HG03280 (cell line): ENCODE measurements around the gene L1CAM.

ENCODE experiments used
- ATAC-seq: cut with Tn5 transposase; IDR thresholded peaks from one replicate; pipeline ENCODE4 v1.9.1; 2021; ENCODE audit warnings: mild to moderate bottlenecking, moderate library complexity; ENCODE audit not compliant: unreplicated experiment

The L1CAM gene, protein sequence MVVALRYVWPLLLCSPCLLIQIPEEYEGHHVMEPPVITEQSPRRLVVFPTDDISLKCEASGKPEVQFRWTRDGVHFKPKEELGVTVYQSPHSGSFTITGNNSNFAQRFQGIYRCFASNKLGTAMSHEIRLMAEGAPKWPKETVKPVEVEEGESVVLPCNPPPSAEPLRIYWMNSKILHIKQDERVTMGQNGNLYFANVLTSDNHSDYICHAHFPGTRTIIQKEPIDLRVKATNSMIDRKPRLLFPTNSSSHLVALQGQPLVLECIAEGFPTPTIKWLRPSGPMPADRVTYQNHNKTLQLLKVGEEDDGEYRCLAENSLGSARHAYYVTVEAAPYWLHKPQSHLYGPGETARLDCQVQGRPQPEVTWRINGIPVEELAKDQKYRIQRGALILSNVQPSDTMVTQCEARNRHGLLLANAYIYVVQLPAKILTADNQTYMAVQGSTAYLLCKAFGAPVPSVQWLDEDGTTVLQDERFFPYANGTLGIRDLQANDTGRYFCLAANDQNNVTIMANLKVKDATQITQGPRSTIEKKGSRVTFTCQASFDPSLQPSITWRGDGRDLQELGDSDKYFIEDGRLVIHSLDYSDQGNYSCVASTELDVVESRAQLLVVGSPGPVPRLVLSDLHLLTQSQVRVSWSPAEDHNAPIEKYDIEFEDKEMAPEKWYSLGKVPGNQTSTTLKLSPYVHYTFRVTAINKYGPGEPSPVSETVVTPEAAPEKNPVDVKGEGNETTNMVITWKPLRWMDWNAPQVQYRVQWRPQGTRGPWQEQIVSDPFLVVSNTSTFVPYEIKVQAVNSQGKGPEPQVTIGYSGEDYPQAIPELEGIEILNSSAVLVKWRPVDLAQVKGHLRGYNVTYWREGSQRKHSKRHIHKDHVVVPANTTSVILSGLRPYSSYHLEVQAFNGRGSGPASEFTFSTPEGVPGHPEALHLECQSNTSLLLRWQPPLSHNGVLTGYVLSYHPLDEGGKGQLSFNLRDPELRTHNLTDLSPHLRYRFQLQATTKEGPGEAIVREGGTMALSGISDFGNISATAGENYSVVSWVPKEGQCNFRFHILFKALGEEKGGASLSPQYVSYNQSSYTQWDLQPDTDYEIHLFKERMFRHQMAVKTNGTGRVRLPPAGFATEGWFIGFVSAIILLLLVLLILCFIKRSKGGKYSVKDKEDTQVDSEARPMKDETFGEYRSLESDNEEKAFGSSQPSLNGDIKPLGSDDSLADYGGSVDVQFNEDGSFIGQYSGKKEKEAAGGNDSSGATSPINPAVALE

DNA sequence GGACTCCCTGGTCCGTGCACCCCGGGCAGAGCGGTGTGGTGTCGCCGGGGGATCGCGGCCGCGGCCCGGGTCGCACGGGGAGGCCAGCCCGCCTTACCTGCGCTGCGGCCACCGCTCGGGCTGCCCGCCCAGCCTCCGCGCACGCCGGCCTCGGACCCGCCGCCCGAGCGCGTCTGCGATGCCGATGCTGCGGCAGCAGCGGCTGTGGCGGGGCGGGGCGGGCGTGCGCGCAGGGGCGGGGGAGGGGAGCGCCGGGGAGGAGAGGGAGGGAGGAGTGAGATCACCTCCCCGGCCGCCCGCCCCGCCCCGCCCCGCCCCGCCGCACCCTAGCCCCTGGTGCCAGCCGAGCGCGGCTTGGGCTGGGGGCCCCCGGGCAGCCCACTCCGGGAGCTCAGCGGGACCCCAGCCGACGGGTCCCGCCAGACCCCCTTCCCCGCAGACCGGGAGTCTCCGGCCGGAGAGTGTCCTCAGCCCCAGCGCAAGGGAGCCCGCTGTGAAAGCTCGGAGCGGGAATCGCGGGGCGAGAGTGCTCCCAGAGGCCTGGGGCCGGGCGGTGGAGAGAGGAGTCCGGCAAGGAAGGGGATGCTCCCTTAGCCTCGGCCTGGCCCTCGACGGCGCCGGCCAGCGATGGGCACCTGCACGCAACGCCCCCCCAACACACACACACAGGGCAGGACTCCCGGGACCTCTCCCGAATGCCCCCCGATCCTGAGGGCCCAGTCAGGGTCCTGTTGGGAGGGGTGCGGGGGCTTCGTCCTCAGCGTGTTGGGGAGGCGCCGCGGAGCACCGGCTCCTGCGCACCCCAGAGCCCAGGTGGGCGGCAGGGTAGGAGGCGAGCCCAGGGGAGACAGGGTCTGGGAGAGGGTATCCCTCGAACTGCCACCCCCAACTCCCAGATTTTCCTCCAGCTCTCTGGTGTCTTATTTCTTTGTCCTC is at the start of gene L1CAM:
Gene L1CAM (minus strand): TSS at position 206 of the 936 bp plus-strand sequence. CDS start 10,337 bp downstream, outside the sequence.
- no peak for ATAC-seq

DNA sequence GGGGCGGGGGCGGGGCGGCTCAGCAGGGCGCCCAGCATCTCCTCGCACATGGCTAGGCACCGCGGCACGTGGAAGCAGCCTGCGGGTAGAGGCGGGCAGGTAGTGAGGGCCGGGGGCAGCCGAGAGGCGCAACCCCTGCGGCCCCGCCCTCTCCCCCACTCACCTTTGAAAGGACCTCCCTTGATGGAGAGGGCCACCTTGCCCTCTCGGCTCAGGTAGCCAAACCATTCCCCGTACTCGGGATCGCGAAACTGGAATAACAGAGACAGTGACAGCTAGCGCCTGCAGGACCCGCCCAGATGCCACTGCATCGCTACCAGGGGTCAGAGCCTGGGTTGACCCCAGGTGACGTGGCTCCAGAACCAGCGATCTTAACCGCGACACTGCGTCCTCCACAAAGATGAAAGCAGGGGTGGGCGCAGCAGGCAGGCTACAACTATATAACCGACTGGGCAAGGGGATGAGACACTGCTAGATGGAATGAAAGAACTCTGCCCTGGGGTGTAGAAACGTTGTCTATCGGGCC is 49.4 kb upstream of the L1CAM start:
- no peak for ATAC-seq

DNA sequence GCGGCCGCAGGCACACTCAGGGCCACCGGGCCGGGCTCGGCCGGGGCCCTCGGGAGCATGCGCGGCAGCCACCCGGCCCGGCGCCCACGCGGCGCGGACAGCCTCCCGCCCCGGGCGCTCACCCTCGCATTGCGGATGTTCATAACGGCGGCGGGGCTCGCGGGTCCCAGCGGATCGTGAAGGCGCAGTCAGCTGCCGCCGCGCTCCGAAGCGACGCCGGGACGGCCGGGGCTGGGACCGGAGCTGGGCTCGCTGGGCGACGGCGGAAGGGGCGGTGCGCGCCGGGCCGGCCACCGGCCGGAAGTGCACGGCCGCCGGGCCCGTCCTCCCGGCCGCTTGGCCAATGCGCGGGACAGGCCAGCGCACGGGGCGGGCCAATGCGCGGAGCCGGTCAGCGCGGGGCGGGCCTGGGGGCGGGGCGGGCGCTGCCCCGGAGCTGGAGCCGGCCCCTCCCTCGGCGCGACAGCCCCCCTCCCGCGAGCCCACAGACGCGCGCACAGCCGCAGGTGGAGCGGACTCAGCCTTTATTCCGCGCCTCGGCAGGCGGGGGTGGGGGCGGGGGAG is 48.9 kb upstream of the L1CAM start, which contains the start of gene NAA10:
Gene NAA10 (minus strand): TSS at position 276 of the 564 bp plus-strand sequence. CDS start 133 bp downstream, at position 143.
- ATAC-seq: peak; percentile 88

DNA sequence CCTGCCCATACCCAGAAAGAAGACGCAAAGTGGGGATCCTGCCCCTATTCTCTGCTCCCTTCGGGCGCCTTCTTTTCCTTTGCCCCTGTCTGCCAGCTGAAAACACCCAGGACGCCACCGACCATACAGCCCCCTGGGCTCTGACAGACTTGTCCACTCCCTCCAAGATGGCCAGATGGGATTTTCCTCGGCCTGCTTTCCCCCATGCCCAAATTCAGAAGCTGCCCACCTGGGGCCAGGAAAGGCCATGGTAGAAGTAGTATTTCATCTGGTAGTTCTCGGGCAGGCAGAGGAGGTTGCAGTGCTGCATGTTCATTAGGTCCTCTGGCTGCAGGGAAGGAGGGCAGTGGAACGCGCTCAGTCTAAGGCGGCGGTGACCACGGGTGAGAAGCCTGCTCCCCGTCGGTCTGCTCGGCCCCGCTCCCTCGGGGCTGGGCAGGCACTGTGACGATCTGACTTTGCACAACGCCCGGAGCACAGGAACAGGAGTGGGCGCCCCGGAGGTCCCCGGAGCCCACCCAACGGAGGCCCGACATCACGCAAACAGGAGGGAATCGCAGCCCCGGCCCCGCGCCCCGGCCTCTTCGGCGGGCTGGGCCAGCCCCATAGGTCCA is 48.3 kb upstream of the L1CAM start:
- peak; percentile 6 for ATAC-seq

DNA sequence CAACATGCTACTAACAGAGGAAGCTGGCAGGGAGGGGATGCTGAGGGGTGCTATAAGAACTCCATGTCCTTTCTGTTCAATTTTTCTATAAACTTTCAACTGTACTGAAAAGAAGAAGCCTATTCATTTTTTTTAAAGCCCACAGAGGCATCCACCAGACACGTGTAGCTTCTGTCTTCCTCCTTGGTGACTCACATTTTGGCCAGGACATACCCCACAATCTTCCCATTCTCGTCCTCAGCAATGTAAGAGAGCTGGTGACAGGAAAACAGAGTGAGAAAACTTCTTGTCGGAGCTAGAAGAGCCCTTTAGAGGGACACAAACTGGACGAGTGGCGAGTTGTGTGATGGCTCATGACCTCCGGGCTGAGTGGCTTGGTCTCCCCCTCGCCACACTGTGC is 47.8 kb upstream of the L1CAM start:
- no peak for ATAC-seq

DNA sequence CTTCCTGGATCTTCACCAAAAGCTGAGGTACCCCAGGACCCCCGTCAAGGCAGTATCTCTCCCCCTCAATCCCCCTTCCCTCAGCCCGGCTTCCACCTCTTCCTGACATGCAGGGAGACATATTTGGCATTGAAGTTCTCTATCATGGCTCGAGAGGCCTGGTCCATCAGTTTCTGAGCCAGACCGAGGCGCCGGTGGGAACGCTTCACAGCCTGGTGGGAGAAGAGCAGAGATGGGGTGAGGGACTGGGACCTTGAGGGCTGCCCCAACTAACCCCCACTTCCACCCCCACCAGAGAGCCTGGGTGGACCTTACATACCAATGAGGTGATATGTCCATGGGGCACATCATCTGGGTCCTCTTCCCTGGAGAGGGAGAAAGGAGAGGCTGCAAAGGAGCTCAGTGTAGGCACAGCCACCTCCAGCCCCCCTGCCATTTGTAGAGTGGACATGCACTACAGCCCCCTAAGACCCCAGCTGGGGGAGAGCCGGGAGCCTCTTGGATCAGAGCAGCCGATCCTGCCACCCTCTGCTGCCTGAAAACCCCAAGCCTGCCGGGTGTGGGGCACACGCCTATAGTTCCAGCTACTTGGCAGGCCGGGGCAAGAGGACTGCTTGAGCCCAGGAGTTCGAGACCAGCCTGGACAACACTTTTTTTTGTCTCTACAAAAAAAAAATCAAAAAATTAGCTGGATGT is 46.4 kb upstream of the L1CAM start:
- ATAC-seq: no peak

DNA sequence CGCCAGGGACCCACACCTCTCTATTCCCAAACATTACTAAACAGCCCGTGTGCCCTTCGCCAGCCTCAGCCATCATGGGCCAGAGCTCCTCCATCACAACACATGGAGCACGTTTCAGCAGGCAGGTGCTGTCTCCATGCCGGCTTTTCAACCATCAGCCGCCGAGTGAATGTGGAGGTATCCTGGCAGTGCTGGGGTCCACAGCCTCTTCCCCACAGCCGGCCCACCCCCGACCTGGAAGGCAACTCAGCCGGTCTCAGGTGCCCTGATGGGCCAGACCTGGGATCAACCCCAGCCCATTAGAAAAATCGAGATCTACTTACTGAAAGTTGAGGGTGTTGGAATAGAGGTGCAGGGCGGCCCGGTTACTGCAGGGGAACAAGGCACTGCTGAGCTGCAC is 45.8 kb upstream of the L1CAM start:
- no peak for ATAC-seq

DNA sequence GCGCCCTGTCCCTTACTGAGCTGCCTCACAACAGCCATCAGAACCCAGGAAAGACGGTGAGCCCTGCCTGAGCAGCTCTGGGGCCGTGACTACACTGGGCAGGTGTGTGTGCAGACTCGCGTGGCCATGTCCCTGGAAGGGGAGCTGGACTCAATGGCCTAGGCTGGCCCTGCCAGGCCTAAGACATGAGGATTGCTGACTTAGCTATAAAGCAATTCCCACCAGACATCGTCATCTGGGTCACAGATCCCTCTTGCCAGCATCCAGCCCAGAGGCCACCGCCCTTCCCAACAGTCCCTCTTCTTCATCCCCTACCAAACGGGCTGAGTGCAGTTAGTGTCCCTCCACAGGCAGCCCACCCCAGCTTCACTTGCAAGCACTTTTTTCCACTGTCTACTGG is 45.2 kb upstream of the L1CAM start:
- no peak for ATAC-seq

DNA sequence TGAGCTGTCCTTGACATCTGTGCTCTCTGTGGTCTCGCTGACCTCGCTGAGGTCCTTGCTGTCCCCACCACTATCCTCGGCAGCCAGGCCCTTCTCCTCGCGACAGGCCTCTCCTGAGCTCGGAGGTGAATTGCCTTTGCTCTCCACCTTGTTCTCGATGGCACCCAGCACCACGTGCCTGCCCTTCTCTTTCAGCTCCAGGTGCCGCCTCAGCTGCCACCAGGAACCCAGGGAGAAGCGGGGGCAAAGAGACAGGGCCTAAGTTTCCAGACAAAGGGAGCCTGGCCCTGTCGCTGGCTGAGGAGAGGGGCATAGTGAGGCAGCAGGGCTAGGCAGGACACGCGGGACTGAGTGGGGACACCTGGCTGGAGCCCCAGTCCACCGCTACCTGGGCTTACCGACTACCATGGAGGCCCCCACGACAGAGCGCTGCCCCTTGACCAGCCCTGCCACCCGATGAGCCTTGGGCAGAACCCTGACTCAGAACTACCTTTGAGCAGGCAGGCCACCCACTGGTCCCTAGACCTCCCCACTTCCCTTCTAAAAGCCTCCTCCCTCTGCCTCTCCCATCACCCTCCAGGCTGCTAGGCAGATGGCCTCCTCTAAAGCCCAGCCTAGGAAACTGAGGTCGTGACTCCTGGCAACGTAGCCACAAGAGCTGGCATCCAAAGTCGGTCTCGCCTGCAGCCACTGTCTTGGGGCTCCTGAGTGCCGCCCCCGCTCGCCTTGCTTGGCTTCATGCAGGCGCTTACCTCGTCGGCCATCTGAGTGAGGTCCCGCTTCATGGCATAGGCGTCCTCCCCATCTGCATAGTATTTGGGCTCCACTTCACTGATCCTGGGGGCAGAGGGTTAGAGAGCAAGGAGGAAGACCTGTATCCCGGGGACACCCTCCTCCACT is 44.3 kb upstream of the L1CAM start:
- no peak for ATAC-seq

DNA sequence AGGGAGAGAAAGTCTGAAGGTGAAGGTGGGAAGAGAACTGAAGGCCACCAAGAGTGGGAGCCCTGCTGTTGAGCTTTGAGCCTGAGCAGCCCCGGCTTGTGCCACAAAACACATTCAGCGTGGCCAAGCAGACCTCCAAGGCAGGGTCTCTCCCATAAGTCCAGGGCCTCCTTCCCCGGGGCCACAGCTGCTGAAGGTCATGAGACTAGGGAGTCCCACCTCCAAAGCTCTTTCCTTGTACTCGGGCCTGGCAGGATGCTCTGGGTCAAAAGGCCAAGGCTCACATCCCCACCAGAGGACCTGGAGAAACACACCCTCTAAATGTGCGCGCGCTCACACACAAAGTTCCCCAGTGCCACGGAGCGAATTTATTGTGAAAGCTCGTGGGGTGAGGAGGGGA is 43.6 kb upstream of the L1CAM start:
- ATAC-seq: no peak

DNA sequence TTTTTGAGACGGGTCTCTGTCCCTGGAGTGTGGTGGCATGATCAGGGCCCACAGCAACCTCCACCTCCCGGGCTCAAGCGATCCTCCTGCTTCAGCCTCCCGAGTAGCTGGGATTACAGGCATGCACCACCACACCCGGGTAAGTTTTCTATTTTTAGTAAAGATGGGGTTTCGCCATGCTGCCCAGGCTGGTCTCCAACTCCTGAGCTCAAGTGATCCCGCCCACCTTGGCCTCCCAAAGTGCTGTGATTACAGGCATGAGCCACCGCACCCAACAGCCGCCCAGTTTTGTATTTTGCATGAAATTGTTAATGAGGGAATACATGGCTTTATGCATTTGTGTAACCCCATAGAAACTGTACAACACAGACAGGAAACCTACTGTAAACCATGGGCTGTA is 42.9 kb upstream of the L1CAM start:
- no peak for ATAC-seq

DNA sequence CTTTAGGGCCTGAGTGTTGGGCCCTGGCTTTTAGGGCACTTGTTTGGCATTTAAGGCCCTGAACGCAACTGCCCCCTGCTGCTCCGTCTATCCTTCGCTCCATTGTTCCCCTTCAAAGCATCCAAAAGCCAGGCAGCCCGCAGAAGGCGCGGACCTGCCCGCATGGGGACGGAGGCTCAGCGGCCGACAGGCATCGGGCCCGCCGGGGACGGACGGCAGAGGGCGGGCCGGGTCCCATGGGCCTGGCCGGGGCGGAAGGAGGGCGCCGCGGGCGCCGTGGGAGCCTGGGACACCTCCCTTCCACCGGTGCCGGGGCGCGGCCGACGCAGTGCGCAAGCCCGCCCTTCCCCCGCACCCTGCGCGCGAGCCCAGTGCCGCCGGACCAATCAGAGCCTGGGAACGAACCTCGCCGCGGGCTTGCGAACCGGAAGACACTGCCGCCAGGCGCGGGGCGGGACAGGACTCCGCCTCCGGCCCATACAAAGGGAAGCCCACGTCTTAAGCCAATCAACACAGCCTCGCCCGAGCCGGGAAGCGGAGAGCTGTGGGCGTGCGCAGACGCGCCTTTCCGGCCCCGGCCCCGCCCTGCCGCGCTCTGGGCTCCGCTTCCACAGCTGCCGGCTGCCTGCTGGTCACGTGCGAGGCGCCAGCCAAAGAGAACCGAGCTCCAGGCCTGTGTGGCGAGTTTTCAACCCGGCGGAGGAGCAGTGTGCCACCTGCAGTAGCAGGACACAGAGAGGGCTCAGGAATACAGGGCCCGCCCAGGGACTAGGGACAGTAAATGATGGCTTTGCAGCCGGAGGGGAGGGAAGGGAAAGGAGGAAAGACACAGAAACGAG is 42.2 kb upstream of the L1CAM start:
- ATAC-seq: peak; percentile 74

DNA sequence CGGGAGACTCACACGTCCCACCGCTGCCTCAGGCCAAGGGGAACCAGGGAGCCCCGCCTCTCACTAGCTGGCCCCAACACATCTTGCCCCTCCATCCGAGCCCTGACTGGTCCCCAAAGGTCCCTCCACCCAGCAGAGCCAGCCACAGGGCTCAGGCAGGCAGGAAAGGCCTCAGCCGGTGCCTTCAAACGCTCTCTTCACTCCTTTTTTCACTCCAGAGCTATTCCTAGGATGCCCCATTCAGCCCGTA is 41.6 kb upstream of the L1CAM start:
- ATAC-seq: no peak

DNA sequence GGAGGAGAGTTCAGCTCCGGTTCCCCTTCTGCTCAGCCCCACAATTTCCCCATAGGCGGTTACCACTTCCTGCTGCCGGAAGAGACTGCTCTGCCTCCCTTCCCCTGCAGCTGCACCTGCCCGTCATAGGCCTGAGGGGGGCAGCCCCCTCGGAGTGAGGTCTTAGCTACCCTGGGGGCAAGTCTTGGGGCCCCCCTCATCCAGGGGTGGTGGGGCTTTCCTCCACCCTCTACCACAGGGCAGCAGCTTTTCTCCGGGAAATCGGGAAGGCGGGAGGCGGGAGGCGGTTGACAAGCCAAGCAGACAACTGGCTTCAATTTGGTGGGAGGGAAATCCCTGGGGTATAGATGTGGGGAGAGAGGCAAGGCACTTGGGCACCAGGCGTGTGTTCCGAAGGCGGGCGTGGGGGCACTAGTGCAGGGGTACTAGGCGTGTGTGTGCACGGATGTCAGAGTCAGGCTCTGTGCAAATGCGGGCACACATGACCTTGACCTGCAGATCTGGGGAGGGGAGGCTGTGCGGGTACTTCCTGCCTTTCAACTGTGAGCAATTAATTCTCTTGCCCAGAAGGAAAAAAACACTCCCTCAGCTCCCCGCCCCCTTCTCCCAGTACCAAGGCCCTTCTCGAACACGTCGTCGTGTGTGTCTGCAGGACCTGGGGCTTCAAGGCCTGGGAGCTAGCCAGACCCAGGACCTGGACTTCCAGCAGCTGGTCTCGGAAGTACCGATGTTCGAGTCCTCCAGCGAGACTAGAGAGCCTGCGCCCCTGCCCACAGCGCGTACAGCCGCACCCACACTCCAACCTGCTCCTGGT is 41.1 kb upstream of the L1CAM start:
- peak; percentile 40 for ATAC-seq

DNA sequence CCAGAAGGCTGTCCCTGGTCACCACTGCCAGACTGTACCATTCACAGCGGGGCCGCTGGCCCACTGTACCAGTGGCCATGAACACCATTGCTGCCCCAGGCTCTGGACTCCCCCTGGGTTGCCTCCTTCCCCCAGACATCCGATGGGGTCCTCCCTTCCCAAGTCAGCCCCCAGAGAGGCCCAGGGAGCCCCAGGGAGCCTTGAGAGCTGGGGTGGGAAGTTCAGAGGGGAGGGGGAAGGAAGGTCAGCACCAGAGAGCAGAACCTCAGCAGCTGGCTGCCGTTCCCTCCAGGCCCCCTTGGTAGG is 40.5 kb upstream of the L1CAM start:
- ATAC-seq: no peak
